DOHH2 (cell line): ENCODE results near the gene SH3BP5L.
A peak's percentile ranks its signal among the peaks of the same experiment; 100 is the strongest.

ENCODE experiments used
- H3F3A ChIP-seq: fragments of 200-600 bp; sonication (generic), shearing (Covaris generic); 2 replicates; pipeline ENCODE4 v1.6.0; 2016; ENCODE audit warnings: antibody characterized with exemption, mild to moderate bottlenecking; ENCODE audit not compliant: control insufficient read depth, insufficient read depth
- H3K27ac ChIP-seq: fragments of 200-600 bp; sonication (generic); 2 replicates; pipeline ENCODE4 v1.5.1; 2014; ENCODE audit warnings: low read depth, mild to moderate bottlenecking, low read length, moderate library complexity
- H3K27me3 ChIP-seq: fragments of 200-600 bp; sonication (generic); 2 replicates; pipeline ENCODE4 v1.6.1; 2014; ENCODE audit warnings: mild to moderate bottlenecking, low read length, mixed read lengths; ENCODE audit not compliant: control insufficient read depth
- H3K36me3 ChIP-seq: fragments of 200-600 bp; sonication (generic); 2 replicates; pipeline ENCODE4 v1.6.1; 2014; ENCODE audit warnings: mild to moderate bottlenecking, low read length, moderate library complexity, mixed read lengths; ENCODE audit not compliant: control insufficient read depth
- H3K4me1 ChIP-seq: fragments of 200-600 bp; sonication (generic); 2 replicates; pipeline ENCODE4 v1.6.1; 2014; ENCODE audit warnings: mild to moderate bottlenecking, low read length, mixed read lengths; ENCODE audit not compliant: control insufficient read depth
- H3K4me2 ChIP-seq: fragments of 200-600 bp; sonication (generic); 2 replicates; pipeline ENCODE4 v1.6.0; 2014; ENCODE audit warnings: mild to moderate bottlenecking, low read length, moderate library complexity
- H3K4me3 ChIP-seq: fragments of 200-600 bp; sonication (generic); 2 replicates; pipeline ENCODE4 v1.5.1; 2014; ENCODE audit warnings: mild to moderate bottlenecking, low read length, mixed read lengths
- H3K79me2 ChIP-seq: fragments of 200-600 bp; sonication (generic); 2 replicates; pipeline ENCODE4 v1.6.1; 2014; ENCODE audit warnings: mild to moderate bottlenecking, low read length, mixed read lengths; ENCODE audit not compliant: control insufficient read depth
- H3K9me2 ChIP-seq: fragments of 200-600 bp; sonication (generic); replicated peaks from 2 replicates; pipeline ENCODE4 v1.6.1; 2014; ENCODE audit warnings: mild to moderate bottlenecking, low read length, mixed read lengths; ENCODE audit not compliant: control insufficient read depth
- H3K9me3 ChIP-seq: fragments of 200-600 bp; sonication (generic); 2 replicates; pipeline ENCODE4 v1.6.1; 2014; ENCODE audit warnings: antibody characterized with exemption, low read length, mixed read lengths; ENCODE audit not compliant: control insufficient read depth, insufficient read depth
- H4K20me1 ChIP-seq: fragments of 200-600 bp; sonication (generic); 2 replicates; pipeline ENCODE4 v1.6.0; 2014; ENCODE audit warnings: low read depth, mild to moderate bottlenecking, antibody characterized with exemption, low read length, moderate library complexity; ENCODE audit not compliant: control insufficient read depth, insufficient read depth
- CTCF ChIP-seq: fragments of 200-600 bp; sonication (generic); IDR thresholded peaks from one replicate; pipeline ENCODE4 v1.5.1; 2014; ENCODE audit warnings: antibody characterized with exemption, mild to moderate bottlenecking, low read depth, low read length; ENCODE audit not compliant: poor library complexity, severe bottlenecking
- EZH2phosphoT487 ChIP-seq: fragments of 200-600 bp; sonication (generic); IDR thresholded peaks from 2 replicates; pipeline ENCODE4 v1.6.1; 2017; ENCODE audit warnings: borderline replicate concordance, mild to moderate bottlenecking, antibody characterized with exemption, low read length, moderate library complexity, mixed read lengths

Gene SH3BP5L

DNA sequence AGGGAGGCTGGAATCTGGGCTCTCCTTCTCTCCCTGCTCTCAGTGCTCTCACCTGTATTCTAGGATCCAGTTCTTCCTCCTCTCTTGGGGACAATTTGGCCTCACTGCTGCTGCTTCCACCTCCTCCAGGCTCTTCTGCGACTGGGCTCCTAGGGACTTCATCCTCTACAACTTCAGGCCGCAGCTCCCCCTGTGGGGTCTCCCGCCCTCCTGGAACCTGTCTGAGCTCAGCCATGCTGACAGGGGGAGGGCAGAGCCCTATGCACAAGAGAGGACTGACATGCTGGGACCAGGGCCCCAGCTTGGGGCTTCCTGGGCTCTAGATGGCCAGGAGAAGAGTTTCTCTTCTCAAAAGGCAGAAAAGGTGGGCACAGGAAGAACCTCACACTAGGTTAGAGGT, 1.0 kb downstream of the SH3BP5L start:
- Histone ChIP-seq H3K4me1 (peaks cover 52% of the 10 kb centered on the region), H3F3A (0 out of 2 replicates have a peak, but pooled peaks cover 3% of the 10 kb centered on the region), H3K9me2 (no peaks in the 10 kb centered on the region), H3K79me2 (peaks cover 56% of the 10 kb centered on the region), H3K27me3 (no peaks in the 10 kb centered on the region), H3K36me3 (peaks cover 41% of the 10 kb centered on the region), H4K20me1 (peaks cover 8% of the 10 kb centered on the region; the same call in 1 of the 2 replicates), H3K9me3 (no peaks in the 10 kb centered on the region), H3K4me2 (peak overlapping the region; percentile 94), H3K4me3 (peak overlapping the region; percentile 97), H3K27ac (no peak overlapping the region)
- TF ChIP-seq EZH2phosphoT487 (no peak), CTCF (no peak)

DNA sequence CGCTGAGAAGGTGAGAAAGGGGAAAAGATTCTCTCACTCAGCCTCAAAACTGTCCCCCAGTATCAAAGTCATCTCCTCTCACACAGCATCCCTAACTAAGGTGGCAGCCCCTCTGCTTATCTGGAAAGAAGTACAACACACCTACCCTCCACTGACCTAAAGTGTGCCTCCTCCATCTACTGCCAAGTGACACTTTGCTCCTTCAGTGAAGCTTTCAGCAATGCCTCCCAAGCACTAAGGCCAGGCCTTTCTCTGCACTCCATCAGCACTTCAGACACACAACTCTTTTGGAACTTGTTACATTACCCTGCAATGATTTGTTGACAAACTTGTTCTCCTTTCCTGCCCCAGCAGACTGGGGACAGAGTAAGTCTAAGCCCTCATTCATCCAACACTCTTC, 1.4 kb downstream of the SH3BP5L start:
- peaks cover 54% of the 10 kb centered on the region for H3K4me1 ChIP-seq
- no peaks in the 10 kb centered on the region for H3K27me3 ChIP-seq
- no peak overlapping the region; the same call in 1 of the 2 replicates for H3K4me3 ChIP-seq
- no peaks in the 10 kb centered on the region for H3K9me3 ChIP-seq
- peak overlapping the region; percentile 94 for H3K4me2 ChIP-seq
- no peak for TF ChIP-seq CTCF
- TF ChIP-seq EZH2phosphoT487, result no peak
- H3K79me2 ChIP-seq, result peaks cover 56% of the 10 kb centered on the region
- peaks cover 41% of the 10 kb centered on the region for H3K36me3 ChIP-seq
- no peaks in the 10 kb centered on the region for H3K9me2 ChIP-seq
- H4K20me1 ChIP-seq, result peaks cover 8% of the 10 kb centered on the region; the same call in 1 of the 2 replicates
- no peak overlapping the region for H3K27ac ChIP-seq
- 0 out of 2 replicates have a peak, but pooled peaks cover 3% of the 10 kb centered on the region for H3F3A ChIP-seq

GRCh38 chr1:248823517-248824001, 2.2 kb downstream of the SH3BP5L start:
- Histone ChIP-seq H3K79me2 (peaks cover 63% of the 10 kb centered on the region), H4K20me1 (peaks cover 8% of the 10 kb centered on the region; the same call in 1 of the 2 replicates), H3K9me3 (no peaks in the 10 kb centered on the region), H3K9me2 (no peaks in the 10 kb centered on the region), H3F3A (0 out of 2 replicates have a peak, but pooled peaks cover 3% of the 10 kb centered on the region), H3K36me3 (peaks cover 48% of the 10 kb centered on the region), H3K27ac (no peak overlapping the region), H3K4me2 (peak overlapping the region; percentile 94), H3K27me3 (no peaks in the 10 kb centered on the region), H3K4me3 (no peak overlapping the region), H3K4me1 (peaks cover 60% of the 10 kb centered on the region)
- TF ChIP-seq CTCF (no peak), EZH2phosphoT487 (no peak)
